ENCODE results near the gene GCNT1.
"Not testable (repeated sequence)": the region's sequence is repeated elsewhere in the genome, so short reads cannot be mapped to it uniquely, and the experiment has no call there.

The GCNT1 gene

DNA sequence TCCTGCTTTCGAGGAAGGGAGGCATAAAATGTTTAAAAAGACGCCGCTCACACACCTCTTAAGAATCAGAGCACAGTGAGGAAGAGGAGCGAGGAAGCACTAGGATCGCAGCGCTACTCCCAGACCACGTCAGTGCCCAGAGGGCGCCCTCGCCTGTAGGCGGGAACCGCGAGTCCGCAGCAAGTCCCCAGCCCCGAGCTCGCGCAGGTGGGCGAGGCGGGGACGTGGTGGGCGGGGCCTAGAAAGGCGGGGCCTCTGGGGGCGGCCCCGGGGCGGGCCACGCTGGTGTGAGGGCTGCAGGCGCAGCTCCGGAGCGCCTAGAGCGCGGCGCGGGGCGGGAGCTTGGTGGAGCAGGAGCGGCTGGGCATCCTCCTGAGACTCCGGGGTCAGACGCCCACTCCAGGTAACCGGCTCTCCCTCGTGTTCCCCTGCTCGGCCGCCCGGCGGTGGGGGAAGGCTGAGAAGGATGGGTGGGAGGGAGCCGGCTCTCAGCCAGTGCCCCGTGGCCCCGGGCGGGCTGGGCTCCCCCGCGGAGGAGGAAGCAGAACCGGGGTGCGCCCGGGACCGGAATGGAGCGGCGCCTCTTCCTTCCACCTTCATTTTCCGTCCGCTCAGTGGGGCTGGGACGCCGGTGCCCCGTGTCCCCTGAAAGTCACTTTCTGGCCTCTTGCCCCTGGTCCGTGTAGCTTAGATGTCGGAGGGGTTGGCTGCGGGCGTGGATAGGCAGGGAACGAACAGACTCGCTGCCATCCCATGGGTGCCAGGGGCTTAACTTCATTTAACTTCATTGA, at the start of gene GCNT1:
TSS of gene GCNT1 (plus strand) at position 280 of the 791 bp plus-strand sequence. CDS start 43,200 bp downstream, outside the sequence.
- DNase-seq: peak; percentile 87

DNA sequence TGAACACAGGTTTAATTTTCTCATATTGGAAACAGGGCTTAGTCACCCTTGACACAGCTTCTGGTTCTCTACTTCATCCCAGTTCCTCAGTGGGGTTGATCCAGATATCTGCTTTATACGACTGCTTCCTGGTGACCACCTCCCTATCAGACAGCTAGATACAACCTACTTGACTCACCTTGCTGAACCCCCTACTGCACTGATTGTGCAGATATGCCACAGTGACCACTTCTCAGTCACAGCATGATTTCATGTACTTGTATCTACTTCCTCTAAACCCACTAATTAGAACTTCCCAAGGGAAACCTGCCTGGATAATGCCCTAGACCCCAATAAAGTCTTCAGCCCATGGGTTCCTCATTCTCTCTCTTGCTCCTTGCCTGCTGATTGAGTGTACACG, 46.3 kb upstream of the GCNT1 start:
- DNase-seq: no peak

DNA sequence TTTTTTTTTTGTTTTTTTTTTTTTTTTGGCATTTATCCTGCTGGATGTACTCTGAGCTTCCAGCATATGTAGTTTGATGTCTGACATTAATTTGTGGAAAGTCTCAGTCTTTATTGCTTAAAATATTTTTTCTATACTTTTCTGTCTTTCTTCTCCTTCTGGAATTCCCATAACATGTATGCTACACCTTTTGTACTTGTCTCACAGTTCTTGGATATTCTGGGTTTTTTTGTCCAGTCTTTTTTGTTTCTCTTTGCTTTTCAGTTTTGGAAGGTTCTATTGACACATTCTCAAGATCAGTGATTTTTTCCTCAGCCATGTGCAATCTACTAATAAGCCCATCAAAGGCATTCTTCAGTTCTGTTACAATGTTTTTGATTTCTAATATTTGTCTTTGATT, 45.3 kb upstream of the GCNT1 start:
- no peak for DNase-seq

DNA sequence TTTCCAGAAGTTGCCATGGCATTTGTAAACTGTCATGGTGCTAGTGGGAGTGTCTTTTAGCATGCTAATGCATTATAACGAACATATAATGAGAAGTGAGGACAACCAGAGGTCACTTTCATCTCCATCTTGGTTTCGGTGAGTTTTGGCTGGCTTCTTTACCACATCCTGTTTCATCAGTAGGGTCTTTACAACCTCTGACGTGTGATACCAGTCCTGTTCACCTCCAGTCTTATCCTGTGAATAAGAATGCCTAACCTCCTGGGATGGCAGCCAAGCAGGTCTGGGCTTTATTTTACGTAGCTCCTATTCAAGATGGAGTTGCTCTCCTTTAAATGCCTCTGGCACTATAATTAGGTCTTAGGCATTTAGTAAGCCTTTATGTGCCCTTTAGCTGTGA, 44.3 kb upstream of the GCNT1 start:
- DNase-seq: no peak

DNA sequence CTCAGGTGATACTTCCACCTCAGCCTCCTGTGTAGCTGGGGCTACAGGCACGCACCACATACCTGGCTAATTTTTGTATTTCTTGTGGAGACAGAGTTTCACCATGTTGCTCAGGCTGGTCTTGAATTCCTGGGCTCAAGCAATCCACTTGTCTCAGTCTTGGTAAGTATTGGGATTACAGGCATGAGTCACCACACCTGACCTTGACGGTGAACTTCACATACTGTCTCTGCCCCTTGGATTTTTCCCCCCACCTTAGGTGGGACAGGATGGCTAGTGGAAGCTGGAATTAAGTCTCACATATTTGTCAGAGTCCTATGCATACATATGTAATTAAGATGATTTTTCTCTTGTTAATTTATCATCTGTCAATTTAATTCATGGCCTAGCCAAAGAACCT, 43.8 kb upstream of the GCNT1 start:
- no peak for DNase-seq

DNA sequence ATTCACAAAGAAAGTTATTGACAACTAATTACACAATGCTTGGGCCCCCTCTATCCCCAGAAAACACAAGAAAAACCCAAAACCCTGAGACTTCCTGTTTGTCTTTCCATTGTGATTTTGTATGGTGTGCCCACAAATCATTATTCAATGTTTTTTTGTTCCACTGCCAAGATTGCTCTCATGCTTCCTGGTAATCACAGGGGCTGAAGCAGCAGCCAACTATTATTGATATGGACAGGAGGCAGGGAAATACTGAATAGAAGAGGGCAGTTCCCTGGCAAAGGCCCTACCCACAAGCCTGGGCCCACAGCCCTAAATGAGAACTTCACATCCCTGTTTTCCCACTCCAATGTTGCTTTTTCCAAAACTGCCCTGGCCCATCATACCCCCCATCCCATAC, 43.3 kb upstream of the GCNT1 start:
- DNase-seq: peak; percentile 88

DNA sequence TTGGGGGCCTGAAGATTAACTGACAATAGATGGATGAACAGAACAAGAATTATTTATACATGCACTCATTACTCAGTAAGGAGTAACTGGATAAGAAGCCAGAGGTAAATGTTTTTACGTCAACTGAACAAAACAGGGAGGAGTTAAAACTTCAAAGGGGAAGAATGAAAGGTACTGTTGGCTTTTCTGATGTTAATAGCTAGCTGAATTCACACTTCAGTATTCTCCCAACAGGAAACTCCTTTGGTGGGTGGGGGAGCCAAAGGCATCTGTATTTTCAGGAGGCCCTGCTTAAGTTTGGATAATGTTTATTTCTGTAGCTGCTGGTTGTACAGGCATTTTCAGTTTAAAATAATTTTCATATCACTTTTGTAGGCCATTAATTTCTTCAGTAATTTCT, 41.6 kb upstream of the GCNT1 start:
- no peak for DNase-seq

DNA sequence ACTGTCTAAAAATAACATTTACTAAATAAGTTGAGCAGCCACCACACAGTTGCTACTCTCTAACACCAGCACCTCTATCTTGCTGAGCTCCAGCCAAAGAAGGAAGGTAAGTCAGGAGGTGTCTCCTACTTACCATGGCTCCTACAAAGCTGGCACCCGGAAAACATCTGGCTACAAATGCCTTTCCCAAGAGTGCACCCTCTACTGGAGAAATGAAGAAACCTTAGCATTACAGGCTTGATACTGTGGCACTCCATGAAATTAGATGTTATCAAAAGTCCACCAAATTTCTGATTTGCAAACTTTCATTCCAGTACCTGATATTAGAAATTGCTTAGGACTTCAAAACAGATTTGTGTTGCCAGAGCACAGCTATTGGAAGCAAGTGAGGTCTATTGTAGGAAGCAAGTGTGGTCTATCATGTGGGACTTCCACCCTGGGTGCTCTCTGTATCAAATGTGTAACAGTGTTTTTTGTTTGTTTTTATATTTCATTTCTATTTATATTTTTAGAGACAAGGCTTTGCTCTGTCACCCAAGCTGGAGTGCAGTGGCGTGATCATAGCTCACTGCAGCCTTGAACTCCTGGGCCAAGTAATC, 39.1 kb upstream of the GCNT1 start:
- peak; percentile 16 for DNase-seq

DNA sequence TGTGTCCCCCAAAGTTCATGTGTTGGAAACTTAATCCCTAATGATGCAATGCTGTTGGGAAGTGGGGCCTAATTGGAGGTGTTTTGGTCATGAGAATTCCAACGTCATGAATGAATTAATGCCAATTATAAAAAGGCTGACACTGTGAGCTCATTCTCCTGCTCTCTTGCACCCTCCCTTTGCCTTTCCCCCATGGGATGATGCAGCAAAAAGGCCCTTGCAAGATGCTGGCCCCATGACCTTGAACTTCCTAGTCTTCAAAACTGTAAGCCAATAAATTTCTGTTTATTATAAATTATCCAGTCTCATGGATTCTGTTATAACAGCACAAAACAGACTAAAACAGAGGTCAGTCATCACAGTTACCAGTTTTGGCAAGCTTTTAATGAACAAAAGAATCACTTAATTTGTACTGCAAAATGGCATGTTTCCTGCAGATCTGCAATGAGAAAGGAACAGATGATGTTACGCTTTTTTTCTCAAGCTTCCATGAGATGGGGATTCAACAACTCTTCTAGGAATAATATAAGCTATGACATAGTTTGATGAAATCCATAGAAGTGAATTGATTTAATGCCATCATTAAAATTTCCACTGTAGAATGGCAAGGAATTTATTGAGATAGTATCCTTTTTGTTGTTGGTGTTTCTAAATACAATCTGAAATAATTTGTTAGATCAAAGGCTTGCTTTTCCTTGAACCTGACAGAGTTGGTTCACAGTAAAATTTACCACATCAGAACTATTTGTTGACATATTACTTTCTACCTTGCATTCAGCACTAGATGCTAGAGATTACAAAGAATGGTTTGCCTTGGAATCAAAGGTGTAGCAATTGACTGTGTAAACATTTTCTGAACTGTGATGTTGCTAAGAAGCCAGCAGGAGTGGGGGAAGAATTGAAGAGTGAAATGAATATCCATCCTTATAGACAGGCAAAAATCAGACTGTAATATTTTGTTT, 35.5 kb upstream of the GCNT1 start:
- DNase-seq: no peak

DNA sequence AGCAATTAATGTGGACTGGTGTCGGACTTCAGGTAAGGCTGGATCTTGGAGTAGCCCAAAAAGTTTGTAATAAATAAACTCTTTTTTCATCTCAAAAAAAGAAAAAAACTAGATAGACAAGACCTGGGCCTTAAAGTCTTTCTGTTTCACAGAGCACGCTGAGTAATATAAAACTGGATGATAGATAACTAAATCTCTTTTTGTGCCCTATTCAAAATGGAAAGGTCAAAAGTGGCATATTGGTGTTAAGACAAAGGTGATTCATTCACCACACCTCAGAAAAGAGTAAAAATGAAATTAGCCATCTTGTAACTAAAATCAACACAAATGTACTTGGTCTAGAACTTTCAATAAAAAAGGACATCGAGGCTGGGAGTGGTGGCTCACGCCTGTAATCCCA, 34.5 kb upstream of the GCNT1 start:
- DNase-seq: no peak

DNA sequence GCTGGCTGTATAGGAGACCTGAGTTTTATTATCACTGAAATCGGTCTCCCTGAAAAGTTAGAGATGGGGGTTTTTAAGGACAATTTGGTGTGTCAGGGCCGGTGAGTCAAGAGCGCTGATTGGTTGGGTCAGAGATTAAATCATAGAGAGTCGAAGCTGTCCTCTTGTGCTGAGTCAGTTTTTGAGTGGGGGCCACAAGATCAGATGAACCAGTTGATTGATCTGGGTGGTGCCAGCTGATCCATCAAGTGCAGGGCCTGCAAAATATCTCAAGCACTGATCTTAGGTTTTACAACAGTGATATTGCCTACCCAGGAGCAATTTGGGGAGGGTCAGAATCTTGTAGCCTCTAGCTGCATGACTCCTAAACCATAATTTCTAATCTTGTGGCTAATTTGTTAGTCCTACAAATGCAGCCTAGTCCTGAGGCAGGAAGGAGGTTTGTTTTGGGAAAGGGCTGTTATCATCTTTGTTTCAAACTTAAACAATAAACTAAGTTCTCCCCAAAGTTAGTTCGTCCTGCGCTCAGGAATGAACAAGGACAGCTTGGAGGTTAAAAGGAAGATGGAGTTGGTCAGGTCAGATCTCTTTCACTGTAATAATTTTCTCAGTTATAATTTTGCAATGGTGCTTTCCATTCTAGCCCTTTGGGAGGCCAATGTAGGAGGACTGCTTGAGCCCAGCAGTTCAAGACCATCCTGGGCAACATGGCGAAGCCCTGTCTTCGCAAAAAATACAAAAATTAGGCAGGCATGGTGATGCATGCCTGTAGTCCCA, 33.1 kb upstream of the GCNT1 start:
- DNase-seq: no peak

DNA sequence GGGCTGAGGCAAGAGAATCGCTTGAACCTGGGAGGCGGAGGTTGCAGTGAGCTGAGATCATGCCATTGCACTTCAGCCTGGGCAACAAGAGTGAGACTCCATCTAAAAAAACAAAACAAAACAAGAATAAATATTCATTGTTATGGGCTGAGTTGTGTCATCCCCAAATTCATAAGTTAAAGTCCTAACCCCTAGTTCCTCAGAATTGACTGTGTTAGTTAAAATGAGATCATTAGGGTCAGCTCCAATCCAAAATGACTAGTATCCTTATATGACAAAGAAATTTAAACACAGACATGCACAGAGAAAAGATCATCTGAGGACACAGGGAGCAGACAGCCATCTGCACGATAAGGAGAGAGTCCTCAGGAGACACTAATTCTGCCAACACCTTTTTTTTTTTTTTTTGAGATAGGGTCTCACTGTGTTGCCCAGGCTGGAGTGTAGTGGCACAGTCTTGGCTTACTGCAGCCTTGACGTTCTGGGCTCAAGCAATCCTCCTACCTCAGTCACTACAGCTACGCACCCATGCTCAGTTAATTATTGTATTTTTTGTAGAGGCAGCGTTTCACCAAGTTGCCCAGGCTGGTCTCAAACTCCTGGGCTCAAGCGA, 32.1 kb upstream of the GCNT1 start:
- DNase-seq: no peak

DNA sequence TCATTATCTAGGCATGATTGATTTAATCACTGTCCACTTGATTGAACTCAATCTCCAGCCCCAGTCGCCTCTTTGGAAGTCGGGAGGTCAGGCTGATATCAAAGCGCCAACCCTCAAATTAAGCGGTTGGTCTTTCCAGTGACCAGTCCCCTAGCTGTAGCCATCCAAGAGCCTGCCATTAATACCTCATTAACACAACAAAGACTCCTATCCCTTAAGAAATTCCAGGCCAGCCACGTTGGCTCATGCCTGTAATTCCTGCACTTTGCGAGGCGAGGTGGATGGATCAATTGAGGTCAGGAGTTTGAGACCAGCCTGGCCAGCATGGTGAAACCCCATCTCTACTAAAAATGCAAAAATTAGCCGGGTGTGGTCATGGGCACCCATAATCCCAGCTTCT, 27.4 kb upstream of the GCNT1 start:
- DNase-seq: no peak

DNA sequence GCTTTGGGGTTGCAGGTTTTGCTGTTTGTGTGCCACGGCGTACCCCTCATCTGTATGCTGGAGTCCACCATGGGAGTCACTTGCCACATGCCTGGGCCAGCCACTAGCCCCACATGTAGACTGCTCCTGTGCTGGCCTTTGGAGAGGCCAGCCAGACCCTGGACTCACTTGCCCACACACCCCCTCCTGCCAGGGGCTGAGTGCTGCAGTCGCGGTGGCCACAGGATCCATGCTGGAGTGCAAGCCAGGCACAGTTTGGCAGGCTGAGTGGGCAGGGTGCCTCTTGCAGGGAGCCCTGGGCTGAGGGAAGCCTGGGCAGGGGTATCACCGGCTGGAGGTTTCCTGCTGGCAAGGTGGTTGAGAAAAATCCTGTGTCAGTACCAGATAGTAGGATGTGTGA, 25.6 kb upstream of the GCNT1 start:
- no peak for DNase-seq

DNA sequence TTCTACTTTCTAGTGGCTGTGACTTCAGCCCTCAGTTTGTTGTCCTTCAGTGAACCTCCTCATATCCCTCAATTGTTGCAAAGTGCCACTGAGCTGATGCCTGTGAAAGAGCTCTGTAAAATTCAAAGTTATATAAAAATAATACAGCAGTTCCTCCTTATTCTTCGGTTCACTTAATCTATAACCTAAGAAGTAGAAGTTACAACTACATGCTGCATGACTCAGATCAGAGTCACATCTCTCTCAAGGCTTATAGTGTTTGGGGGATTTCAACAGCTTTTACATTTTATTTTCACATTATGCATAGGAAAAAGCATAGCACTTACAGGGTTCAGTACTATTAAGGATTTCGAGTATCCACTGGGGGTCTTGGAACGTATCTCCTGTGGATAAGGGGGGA, 25.1 kb upstream of the GCNT1 start:
- DNase-seq: no peak

DNA sequence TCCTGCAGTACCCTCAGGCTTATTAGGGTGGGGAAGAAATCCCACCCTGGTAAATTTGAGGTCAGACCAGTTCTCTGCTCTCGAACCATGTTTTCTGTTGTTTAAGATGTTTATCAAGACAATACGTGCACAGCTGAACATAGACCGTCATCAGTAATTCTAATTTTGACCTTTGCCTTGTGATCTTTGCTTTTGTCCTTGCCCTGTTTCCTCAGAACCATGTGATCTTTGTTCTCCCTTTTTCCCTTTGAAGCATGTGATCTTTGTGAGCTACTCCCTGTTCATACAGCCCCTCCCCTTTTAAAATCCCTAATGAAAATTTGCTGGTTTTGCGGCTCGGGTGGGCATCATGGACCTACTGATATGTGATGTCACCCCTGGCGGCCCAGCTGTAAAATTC, 24.1 kb upstream of the GCNT1 start:
- not testable (repeated sequence) for DNase-seq

DNA sequence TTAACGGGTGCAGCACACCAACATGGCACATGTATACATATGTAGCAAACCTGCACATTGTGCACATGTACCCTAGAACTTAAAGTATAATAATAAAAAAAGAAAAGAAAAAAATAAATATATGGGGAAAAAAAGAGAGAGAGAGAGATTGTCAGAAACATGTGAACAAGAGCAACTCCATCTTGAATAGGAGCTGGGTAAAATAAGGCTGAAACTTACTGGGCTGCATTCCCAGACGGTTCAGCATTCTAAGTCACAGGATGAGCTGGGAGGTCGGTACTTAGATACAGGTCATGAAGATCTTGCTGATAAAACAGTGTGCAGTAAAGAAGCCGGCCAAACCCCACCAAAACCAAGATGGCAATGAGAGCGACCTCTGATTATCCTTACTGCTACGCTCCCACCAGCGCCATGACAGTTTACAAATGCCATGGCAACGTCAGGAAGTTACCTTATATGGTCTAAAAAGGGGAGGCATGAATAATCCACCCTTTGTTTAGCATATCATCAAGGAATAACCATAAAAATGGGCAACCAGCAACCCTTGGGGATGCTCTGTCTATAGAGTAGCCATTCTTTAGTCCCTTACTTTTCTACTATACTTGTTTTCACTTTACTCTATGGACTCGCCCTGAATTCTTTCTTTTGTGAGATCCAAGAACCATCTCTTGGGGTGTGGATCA, 21.8 kb upstream of the GCNT1 start:
- DNase-seq: not testable (repeated sequence)

DNA sequence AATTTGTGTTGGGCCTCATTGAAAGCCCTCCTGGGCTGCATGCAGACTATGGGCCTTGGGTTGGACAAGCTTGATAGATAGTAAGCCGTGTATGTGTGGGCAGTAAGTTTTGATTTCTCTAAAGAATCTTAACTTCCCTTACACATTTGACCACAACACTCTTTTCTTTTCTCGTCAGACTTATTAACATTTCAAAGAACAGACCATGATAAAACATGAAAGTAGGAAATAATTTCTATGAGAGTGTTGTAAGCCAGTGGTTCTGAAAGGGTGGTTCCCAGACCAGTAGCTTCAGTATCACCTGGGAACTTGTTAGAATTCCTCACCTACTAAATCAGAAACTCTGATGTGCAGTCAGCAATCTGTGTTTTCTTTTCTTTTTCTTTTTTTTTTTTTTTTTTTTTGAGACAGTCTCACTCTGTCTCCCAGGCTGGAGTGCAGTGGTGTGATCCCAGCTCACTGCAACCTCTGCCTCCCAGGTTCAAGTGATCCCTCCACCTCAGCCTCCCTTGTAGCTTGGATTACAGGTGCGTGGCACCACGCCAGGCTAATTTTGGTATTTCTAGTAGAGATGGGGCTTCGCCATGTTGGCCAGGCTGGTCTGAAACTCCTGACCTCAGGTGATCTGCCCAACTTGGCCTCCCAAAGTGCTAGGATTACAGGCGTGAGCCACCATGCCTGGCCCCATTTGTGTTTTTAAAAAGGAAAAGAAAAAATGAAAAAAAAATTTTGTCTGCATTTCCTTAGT, 20.0 kb upstream of the GCNT1 start:
- DNase-seq: no peak

DNA sequence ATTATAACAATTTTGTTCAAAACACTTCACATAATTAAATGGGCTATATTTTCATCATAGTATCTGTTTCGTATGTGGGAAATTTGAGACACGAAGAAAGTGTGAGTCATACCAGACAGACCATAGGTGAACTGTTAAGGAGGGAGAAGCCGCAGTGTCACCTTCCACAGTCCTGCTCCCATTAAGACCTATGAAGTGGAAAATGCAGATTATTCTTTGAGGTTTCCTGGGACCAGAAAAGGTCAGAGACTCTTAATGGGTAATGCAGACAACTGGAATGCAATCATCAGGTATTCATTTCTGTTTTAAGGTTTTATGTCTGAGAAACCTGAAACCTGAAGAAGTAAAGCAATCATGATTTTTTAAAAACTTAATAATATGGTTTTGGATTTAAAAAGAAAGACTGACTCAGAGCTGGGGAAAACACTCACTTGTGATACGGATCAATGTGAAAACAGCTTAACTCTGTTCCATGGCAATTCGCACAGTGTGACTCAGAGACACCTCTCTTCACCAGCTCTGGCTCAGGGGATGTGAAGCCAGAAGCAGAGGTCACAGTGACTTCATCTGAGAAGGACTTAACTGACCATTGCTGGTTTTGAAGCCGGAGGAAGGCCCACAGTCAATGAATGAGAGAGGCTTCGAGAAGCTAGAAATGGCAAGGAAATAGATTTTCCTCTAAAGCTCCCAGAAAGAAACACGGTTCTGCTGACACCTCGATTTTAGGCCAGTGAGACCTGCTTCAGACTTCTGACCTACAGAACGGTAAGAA, 17.2 kb upstream of the GCNT1 start:
- DNase-seq: no peak

DNA sequence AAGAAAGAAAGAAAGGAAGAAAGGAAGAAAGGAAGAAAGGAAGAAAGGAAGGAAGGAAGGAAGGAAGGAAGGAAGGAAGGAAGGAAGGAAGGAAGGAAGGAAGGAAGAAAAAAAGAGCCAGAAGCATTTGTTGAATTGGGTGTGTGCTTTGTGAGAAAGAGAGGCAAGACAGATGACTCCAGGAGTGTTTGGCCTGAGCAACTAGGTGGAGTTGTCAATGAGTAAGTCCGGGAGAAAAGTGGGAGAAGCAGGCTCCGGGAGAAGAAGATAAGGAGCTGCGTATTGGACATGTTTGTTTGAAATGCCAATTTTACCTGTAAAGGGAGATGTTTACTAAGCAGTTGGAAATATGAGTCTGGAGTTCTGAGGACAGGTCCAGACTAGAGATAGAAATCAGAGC, 15.1 kb upstream of the GCNT1 start:
- no peak for DNase-seq
